GM19455 (cell line): ENCODE data around the gene CCT4.
"Not testable (repeated sequence)": the region's sequence is repeated elsewhere in the genome, so short reads cannot be mapped to it uniquely, and the experiment has no call there.

Experiments used
- ATAC-seq: cut with Tn5 transposase; IDR thresholded peaks from one replicate; pipeline ENCODE4 v1.9.1; 2021; ENCODE audit not compliant: unreplicated experiment

The CCT4 gene

DNA sequence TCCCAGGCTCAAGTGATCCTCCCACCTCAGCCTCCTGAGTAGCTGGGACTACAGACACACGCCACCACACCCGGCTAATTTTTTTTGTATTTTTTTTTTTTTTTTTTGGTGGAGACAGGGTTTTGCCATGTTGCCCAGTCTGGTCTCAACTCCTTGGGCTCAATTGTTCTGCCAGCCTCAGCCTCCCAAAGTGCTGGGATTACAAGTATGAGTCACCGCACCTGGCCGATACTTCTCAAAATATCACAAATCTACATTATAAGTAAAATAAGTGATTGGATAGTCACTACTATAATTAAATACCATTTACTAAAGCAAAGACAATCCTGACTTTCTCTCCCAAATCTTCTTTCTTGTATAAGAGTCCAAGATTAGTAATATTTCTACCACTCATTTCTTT is 9.1 kb downstream of the CCT4 start:
- ATAC-seq = not testable (repeated sequence)

DNA sequence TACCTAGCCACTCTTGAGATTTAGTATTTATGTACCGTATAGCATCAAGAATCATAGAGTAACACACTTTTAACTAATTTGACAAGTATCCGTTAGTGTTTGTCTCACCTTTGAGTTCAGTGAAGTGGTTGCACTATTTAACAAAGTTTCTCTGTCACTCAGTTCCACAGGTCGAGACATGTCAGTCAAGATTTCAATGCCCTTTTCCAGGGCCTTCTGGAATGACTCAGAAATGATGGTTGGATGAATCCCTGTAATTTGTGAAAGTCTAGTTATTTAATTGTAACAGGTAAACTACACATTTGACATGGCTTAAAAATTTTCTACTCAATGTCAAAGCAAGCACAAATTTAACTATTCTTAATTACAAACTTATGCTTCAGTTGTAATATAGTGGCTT is 9.7 kb downstream of the CCT4 start:
- ATAC-seq = no peak

DNA sequence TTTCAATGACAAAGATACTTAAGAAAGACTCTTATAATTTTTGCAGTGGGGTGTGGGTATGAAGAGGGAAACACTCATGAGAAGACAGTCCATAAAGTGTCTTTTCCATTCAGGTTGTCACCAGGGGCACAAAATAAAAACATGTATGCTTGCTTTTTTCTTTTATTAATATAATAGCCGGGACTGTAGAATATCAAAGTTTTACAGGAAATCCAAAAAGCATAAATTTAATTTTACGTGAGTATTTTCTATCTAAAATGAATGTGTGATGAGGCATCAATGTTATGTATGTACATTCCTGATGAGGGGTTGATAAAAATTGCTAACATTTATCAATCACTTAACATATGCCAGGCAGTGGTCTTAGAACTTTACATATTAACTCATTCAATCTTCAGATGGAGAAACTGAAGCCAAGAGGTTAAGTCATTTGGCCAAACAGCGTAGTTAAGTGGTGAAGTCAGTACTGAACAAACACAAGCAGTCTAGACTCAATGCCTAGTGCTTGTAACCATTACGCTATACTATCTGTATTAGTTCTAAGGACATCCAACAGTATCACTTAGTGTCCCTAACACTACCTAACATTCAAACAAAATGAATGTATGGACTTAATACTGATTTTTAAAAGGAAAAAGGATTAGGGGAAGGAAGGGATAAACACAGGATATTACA is 10.7 kb downstream of the CCT4 start:
- ATAC-seq = no peak

DNA sequence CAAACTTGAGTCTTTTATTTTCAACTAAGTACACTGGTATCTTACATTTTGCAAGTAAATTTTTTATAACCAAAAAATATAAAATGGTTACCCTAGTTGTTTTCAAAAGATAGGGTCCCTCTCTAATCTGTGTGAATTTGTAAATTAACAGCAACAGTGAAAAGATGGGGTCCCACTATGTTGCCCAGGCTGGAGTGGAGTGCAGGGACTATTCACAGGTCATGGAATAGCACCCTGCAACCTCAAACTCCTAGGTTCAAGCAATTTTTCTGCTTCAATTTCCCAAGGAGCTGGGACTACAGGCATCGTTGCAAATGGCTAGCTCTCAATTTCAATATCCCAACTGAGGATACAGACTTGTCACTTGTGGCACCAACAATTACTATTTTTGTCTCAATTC is 12.1 kb downstream of the CCT4 start:
- ATAC-seq = no peak

DNA sequence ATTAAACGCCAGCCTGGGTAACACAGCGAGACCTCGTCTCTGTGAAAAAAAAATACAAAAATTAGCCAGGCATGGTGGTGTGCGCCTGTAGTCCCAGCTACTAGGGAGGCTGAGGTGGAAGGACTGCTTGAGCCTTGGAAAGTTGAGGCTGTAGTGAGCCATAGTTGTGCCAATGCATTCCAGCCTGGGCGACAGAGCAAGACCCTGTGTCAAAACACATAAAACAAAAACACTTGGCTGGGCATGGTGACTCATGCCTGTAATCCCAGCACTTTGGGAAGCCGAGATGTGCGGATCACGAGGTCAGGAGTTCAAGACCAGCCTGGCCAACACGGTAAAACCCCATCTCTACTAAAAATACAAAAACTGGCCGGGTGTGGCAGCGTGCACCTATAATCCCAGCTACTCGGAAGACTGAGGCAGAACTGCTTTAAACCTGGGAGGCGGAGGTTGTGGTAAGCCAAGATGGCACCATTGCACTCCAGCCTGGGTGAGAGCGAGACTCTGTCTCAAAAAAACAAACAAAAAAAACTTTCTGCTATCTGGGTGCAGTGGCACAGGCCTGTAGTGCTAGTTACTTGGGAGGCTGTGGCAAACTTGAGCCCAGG is 21.9 kb downstream of the CCT4 start:
- not testable (repeated sequence) for ATAC-seq

DNA sequence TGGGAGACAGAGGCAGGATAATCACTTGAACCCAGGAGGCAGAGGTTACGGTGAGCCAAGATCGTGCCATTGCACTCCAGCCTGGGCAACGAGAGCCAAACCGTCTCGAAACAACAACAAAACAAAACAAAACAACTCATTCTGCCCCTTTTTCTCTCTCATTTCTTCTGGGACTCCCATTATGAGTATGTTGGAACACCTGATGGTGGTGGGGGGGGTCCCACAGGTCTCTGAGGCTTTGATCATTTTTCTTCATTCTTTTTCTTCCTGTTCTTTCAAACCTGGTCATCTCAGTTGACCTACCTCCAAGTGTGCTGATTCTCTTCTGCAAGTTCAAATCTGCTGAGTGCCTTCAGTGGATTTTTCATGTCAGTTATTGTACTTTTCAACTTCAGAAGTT is 26.4 kb downstream of the CCT4 start:
- ATAC-seq = no peak

DNA sequence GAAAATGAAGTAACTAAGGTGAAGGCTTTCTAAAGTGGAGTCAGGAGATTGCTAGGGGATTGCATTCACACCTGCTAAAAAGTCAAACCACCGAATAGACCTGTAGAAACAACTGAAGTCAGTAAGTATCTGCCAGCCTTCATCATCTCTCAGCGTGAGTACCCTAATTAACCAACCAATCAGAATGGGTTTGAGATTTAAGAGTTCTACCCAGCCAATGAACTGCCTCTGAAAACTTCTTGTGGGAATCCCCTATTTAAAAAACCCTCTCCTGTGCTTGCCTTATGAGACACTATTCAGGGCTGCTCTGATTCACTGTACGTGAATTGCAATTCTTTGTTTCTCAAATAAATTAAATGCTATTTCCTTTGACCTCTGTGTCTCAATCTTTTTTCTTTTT is 31.2 kb downstream of the CCT4 start:
- no peak for ATAC-seq

DNA sequence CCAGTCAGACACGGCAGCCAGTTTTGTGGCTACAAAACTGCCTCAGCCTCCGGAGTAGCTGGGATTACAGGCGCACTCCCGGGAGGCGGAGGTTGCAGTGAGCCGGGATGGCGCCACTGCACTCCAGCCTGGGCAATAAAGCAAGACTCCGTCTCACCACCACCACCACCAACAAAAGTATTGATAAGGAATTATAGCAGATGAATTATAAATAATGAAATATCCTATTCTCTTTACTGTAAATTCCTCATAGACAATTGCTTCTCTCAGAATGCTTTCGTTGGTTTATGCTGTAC is 33.2 kb downstream of the CCT4 start:
- no peak for ATAC-seq

DNA sequence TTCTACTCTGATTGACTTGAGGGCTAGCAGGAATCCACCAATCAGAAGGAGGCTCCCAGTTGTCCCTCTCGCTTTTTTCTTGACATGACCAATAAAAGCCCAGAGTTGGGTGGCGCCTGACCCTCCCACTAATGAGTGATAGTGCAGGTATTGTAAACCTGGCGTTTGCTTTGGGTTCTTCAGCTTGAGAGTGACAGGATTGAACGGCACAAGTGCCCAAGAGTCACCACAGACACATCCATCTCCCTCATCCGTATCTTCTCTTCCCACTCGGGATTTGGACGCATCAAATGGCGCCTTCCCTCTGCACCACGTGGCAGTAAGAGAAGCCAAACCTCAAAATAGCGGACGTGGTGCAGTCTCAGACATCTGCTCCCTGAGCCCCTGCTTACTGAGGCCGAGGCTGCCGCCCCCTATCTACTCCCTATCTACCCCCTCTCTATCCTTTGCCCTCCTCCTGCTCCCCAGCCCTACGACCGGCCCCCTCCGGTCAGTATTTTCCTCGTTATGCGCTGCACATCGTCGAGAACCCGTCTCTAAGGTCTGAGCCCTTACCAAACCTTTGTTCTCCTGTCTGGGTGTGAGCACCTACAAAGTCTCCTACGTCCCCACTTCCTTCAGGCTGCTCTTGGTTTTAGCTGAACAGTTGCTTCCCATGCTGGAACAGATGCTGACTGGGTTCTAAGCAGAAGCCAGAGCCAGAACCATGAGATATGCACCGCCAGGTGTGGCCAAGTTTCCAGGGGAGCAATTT is 33.7 kb downstream of the CCT4 start:
- peak; percentile 89 for ATAC-seq

DNA sequence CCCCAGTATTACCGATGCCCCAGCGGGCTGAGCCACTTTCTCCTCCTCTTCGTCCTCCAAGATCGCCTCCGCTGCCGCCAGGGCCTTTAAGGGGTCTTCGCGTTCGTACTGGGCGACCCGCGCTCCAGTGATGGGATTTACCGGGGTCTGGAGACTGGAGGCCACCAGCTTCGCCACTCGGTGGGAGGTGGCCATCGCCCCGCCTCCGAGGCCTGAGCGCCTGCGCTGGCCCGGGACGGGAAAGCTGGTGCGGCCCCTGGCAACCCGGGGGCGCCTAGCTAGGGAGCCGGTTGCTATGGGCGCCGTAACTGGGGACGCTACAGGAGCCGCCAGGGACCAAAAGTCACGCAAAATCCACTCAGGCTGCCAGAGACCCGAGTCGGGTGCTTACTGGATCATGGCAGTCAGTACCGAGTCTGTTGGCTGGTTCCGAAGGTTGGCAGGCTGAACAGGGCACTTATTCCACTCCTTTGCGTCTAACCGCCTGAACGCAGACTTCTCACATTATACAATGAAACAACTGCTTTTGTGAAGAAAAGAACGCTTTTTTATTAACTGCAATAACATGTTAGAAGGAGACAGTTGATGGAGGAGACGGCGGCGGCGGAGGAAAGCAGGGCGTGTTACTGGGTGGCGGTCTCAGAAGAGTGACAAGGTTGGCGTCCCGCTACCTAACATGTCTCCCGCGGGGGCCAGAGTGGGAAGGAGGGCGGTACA is 34.5 kb downstream of the CCT4 start, which contains the start of gene FAM161A:
TSS of gene FAM161A (minus strand) at position 214 of the 717 bp plus-strand sequence. CDS start at position 195, 19 bp downstream.
- peak; percentile 83 for ATAC-seq

DNA sequence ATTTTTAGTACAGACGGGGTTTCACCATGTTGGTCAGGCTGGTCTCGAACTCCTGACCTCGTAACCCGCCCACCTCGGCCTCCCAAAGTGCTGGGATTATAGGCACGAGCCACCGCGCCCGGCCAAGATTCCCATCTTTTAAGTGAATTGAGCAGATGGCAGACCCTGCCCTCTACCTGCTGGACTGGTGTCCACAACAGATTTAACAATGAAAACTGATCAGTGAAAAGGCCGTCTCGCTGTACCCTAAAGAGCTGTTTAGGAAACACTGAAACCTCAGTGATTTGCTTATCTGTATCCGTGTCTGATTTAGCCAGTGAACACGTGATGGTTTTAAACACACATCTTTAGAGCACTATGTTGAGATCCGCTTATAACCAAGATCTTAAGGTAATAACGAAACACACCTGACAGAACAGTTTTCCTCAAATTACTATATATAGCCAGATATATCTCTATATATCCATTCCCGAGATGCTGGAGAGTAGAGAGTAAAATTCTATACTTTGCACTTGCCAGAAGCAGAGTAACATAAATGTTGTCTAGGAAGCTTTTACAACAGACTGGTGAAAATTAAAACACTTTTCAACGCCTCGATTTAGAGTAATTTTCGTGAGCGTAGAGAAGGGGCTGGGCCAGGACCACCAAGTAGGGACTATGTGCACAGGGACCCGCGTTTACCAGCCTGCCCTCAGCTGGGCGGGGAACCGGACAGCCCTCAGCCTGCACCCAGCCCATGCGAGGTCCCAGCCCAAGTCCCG is 35.2 kb downstream of the CCT4 start:
- ATAC-seq = peak; percentile 66

DNA sequence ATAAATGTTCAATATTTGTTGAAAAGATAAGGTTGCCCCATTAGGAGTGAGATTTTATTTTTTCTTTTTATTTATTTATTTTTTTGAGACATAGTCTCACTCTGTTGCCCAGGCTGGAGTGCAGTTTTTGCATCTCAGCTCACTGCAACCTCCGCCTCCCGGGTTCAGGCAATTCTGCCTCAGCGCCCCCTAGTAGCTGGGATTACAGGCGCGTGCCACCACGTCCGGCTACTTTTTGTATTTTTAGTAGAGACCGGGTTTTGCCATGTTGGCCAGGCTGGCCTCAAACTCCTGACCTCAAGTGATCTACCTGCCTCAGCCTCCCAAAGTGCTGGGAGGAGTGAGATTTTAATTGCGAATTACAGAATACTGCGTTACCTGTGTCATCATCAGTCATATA is 37.2 kb downstream of the CCT4 start:
- ATAC-seq = not testable (repeated sequence)

DNA sequence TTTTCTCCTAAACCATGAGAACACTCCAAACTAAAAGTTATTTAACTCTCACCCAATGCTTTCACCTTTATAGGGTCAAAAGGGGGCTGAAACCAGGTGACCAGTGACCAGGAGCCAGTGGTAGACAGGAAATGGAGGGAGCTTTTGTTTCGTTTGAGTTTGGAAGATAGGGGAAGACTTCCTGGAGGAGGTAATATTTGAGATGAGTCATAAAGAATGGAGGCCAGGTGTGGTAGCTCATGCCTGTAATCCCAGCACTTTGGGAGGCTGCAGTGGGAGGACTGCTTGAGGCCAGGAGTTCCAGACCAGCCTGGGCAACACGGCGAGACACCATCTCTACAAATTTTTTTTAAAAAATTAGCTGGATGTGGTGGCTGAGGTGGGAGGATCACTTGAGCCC is 43.1 kb downstream of the CCT4 start:
- ATAC-seq = no peak

DNA sequence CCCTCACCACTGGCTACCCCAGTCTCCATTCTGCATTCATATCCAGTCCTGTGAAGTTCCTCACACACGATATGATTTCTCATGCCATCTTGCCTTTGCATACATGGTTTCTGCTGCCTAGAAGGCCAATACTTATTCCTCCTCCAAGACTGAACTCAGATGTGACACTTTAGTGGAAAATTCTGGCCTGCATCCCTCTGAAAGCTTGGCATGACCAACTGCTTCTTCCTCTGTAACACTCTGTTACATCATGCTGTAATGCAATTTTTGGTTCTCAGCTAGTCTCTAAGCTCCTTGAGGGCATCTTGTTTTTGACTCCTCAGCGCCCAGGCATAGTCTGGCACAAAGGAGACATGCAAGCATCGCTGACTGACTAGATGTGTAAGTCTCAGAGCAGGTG is 47.2 kb downstream of the CCT4 start:
- ATAC-seq = no peak

DNA sequence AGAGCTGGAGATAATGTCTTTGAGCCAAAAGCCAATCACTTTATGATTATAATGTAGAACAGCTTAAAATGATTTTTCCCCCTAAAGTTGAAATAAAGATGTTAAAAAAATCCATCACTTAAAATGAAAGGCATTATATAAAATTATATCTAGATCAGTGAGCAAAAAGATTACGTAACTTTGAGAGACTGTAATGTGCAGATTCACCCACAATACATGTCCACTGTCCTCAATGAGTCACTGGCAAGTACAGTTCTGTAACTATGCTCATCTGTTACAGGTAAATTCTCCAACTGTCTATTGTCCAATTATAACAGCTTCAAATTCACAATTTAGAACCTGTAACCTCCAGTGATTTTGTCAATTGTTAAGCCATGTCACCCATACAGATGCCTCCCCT is 53.6 kb downstream of the CCT4 start:
- ATAC-seq = no peak

DNA sequence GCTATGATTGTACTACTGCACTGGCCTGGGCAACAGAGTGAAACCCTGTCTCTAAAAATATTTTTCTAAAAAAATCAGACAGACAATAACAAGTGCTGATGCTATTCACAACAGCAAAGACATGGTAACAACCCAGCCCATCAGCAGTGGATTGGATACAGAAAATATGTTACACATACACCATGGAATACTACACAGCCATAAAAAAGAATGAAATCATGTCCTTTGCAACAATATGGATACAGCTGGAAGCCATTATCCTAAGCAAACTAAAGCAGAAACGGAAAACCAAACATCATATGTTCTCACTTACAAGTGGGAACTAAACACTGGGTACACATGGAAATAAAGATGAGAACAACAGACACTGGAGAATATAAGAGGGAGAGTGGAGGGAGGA is 54.5 kb downstream of the CCT4 start:
- ATAC-seq = no peak

DNA sequence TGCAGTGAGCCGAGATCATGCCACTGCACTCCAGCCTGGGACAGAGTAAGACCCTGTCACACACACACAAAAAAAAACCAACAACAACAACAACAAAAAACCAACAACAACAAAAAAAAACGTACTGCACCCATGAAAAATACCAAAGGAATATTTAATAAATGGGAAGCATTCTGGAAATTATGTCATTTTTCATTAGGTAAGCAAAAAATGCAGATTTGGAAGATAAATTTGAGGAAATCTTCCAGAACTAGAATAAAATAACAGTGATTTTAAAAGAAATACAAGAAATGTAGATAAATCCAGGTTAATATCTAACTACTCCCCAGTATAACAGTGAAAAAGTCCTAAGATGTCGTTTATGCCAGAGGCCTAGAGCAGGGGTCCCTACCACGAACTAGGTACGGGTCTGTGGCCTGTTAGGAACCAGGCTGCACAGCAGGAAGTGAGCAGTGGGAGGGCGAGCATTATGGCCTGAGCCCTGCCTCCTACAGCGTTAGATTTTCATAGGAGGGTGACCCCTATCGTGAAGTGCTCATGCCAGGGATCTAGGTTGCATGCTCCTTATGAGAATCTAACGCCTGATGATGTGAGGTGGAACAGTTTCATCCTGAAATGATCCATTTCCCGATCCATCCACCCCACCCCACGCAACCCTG is 56.1 kb downstream of the CCT4 start:
- no peak for ATAC-seq

DNA sequence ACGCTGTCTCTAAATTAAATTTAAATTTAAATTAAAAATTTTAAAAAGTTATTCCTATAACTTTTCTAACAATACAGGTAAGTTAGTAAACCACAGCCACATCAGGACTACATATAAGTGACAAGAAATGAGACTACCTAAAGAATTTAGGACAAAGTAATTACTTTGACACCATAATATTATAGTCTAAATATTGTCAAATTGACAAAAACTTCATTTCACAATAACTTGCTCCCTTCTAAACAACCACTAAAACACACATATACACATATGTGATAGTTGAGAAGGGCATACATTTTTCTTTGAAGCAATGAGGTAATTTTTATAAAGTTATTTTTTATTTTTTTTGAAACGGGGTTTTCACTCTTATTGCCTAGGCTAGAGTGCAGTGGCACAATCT is 66.2 kb downstream of the CCT4 start:
- no peak for ATAC-seq
